T1000 (cell line): ENCODE results near the gene PRPF4.
"Not testable (repeated sequence)": the region's sequence is repeated elsewhere in the genome, so short reads cannot be mapped to it uniquely, and the experiment has no call there.

Source experiments
- DNase-seq: peaks from one replicate; lab custom pipeline; 2025; ENCODE audit warnings: mixed read lengths; lab: John Stamatoyannopoulos, UW

PRPF4 gene

DNA sequence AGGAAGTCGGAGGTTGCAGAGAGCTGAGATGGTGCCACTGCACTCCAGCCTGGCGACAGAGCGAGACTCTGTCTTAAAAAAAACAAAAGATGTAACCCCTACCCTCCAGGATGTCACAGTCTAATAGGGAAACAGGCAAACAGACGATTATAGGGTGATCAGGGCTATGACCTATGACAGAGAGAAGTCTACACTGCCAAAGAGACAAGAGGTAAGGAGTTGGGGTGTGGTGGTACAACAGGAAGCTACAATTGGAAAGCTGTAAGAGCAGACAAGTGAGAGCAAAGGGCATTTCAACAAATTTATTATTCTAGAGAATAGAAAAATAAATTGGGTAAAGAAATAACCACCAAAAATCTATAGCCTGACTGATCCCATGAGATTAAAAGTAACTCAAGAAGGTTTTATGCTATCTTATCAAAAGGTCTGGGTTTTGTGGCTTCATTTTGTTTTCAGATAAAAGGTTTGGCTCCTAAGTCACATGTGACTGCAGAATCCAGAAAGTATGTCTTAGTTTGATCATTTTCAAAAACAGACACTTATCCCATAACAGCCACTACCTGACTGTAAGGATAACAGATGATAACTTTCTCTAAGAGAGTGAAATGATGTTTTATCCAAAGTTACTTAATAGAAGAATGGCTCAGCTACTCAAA is 7.4 kb upstream of the PRPF4 start:
- DNase-seq = no peak

DNA sequence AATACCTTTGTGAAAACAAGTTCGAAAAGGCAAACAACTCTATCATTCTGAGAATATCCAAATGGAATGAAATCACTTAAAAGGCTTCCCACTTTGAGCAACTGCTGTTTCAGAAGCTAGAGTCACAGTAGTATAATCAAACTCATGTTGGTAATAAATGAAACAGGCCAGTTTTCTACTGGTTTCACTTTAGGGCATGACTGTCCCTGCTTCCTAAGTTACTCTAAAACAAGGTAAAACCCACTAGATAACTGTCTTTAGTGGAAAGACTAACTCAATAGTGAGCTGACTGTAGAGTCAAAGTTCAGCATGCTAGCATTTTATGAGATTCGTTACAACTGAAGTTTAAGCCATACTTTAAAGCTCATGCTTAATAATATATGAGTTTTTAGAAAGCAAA is 6.1 kb upstream of the PRPF4 start:
- DNase-seq = no peak

DNA sequence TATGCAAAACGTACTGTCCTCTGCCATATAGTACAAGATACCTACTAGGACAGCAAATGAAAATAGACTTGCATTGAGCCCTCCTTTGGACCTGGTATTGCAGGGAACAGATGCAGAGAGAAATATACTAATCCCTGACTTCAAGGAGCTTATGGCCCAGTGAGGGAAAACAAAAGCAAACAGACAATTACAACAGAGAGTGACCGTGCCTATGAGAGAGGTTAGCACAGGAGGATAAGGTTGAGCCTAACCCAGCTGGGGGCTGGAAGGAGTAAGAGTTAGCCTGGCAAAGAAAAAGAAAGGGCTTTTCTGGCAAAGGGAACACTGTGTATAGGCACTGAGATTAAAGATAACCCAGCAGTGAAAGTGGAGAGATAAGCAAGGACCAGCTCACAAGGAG is 5.6 kb upstream of the PRPF4 start:
- no peak for DNase-seq

DNA sequence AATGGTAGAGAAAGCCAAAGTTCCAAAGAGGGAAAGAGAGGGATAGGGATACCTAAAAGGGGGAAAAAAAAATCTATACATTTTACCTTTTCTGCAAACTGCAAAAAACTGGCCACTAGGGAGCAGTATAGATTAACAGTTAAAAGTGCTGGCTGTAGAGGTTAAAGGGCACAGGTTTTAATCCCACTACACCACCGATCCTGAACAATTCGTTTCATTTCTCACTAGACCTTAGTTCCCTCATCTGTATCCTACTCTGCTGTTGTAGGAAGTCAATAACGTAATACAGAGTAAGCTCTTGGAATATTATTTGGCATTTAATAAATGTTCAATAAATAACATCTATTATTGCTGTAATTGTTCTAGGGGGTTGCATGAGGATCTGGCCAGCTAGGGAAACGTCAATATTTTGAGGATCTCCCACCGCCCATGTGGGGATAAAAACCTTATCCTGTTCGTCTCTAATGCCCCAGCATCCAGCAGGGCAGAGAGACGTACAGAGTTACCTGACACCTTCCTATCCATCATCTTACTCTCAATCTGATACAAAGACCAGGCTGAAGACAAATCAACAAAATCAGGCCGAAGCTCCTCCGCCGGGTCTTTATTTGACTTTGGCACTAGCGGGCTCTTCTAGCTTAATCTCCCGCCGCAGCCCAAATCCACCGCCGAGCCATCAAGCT is 843 bp upstream of the PRPF4 start:
- DNase-seq = no peak

DNA sequence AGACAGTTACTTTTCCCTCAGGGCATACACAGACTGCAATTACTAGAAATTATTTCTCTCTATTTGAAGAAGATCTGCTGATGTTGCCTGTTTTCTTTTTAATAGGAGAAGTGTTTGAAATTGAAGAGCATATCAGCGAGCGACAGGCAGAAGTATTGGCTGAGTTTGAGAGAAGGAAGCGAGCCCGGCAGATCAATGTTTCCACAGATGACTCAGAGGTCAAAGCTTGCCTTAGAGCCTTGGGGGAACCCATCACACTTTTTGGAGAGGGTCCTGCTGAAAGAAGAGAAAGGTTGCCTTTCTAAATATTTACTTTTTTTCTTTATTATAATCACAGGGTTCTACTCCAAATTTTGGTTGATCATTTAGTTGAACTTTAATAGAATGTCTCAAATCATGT is 3.4 kb downstream of the PRPF4 start:
- DNase-seq = no peak

DNA sequence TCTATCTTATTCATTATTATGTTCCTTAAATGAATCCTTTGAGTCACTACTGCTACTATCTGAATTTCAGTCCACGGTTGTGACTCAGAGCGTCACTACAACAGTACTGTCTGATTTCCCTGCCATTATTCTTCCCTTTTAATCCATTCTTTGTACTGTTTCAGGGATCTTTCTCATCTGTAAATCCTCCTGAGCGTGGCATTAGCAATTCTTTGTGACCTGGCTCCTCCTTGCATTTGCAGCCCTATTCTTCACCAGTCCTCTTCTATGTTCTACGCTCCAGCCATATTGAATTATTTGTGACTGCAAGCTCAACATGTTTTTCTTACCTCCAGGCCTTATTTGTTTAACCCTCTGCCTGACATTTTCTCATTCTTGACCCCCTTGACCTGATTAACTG is 5.9 kb downstream of the PRPF4 start:
- DNase-seq = no peak

DNA sequence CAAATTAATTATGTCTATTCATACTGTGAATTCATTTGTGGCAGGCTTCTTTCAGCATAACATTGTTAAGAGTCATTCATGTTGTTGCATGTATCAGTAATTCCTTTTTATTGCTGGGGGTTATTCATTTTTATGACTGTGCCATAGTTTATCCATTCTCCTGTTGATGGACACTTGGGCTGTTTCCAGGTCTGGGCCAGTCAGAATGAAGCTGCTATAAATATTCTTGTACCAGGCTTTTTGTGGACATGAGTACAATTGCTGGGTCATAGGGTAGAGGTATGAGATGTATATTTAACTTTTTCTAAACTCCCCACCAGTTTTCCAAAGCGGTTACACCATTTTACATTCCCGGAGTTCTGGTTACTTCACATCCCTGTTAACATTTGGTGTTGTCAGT is 13.6 kb downstream of the PRPF4 start:
- DNase-seq = no peak

DNA sequence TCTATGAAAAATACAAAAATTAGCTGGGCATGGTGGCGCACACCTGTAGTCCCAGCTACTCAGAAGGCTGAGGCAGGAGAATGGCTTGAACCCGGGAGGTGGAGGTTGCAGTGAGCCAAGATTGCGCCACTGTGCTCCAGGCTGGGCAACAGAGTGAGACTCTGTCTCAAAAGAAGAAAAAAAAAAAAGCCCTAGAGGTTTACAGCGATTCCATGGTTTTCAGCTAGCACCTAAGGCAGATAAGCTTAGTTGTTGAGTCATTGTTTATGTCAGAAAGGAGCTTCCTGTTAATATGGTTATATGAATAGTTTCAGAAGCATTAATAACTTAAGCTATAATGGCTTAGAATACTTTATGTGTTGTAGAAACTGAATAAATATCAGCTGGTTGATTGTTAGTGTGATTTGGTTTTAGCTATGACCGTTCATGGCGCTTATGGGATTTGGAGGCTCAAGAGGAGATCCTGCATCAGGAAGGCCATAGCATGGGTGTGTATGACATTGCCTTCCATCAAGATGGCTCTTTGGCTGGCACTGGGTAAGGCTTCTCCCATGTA is 14.7 kb downstream of the PRPF4 start:
- no peak for DNase-seq

DNA sequence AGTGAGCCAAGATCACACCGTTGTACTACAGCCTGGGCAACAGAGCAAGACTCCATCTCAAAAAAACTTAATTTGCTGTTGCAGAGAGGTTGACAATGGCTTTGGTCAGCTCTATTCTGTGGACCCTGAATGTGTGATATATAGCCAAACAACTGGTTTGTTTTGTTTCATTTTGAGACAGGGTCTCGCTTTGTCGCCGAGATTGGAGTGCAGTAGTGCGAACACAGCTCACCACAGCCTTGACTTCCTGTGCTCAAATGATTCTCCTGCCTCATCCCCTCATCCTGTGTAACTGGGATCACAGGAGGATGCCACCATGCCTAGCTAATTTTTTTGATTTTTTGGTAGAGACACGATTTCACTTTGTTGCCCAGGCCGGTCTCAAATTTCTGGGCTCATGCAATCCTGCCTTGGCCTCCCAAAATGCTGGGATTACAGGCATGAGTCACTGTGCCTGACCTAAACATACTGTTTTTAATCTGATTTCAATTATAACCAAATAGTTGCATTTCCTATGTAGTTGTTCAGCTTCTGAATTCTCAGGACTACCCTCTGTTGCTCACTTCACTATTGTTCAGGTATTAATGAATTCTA is 17.9 kb downstream of the PRPF4 start:
- DNase-seq = no peak

DNA sequence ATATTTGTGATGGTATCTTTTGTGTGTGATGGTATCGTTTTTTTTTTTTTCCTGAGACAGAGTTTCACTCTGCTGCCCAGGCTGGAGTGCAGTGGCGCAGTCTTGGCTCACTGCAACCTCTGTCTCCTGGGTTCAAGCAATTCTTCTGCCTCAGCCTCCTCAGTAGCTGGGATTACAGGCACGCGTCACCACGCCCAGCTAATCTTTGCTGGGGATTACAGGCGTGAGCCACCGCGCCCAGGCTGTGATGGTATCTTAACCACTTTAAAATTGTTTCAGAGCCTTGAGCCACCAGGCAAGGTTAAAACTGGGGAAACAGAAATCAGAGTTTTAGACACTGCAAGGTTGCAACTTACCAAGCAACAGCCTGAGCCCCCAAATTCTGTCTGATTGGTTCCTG is 20.8 kb downstream of the PRPF4 start:
- DNase-seq = not testable (repeated sequence)

DNA sequence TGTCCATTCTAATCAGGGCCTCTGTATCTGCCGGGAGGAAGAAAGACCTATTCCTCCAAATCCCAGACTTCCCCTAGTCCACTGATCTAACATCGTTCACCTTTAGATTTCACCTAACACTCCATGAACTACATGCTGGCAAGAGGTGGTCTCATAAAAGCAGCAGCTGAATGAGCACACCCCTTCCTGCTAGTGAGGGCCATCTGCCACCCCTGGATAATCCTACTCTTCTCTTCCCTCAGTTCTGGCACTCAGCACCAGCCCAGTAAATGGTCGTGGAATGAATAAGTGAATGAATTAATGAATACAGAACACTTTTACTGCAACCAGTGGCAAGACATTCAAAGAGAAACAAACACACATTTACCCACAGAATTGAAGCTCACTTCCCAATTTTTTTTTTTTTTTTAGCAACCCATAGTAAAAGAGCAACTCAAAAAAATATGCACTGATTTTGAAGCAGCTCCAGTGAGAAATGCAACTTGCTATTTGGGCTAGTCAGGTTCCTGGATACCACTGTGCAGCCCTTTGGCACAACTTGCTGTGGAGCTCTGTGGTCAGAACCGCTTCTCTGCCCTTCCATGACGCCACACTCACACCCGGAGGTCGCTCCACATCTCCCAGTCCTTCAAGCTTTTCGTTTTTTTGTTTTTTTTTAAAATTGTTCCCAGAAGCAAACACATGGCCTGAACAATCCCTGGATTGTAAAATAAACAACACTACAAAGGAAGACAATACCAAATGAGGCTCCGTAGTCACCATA is 21.5 kb downstream of the PRPF4 start:
- no peak for DNase-seq

DNA sequence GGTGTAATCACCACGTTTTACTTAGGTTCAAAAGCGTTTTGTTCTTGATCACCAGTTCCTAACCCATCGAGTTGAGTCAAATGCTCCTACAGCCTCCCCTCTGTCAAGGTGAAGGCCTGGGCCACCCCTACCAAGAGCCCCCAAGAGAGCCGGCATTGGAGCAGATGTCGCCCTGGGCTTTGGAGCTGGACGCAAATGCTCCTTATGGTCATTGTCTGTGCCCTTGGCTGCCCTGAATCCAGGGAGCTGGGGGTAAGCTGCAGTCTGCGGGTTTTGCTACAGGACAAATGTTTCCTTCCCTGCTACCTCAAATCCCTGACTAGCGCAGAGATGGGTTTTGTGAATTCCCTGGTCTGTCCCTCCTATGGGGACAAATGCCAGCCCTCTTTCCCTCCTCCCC is 22.9 kb downstream of the PRPF4 start:
- DNase-seq = no peak

DNA sequence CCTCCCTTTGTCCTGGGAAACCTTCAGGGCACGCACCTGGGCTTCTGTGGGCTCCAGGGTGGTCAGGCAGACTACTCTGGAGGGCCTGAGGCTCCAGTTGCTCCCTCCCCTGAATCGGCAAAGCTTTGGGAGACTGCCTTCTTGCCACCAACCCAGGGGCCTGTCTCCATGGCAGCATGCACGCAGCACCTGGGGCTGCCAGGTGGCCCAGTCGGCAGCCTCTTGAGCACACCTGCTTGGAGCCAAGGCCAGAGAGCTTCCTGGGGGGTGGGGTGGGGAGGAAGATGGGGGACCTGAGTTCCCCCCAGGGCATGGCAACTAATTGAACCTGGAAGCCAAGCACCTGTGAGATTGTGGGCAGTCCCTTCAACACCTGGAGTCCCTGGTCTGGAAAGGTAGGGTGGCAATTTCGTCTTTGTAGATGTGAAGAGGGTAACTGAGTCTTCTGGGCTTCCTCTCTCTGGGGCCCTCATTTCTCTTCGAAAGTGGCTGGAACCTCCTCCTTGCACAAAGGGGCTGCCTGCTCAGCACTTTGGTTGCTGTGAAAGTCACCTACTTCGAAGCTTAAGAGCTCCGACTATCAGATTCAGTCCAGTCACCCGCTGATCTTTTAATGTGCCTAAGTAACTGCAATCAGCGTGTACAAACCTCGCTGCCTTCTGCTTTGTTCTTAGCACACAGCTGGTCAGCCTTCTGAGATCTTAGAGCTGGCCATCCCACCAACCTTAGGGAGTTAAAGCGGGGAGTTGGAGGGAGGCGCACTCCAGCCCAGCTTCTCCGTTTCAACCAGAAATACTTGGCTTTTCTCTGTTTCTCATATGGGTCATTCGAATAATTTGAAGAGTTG is 23.7 kb downstream of the PRPF4 start:
- no peak for DNase-seq

DNA sequence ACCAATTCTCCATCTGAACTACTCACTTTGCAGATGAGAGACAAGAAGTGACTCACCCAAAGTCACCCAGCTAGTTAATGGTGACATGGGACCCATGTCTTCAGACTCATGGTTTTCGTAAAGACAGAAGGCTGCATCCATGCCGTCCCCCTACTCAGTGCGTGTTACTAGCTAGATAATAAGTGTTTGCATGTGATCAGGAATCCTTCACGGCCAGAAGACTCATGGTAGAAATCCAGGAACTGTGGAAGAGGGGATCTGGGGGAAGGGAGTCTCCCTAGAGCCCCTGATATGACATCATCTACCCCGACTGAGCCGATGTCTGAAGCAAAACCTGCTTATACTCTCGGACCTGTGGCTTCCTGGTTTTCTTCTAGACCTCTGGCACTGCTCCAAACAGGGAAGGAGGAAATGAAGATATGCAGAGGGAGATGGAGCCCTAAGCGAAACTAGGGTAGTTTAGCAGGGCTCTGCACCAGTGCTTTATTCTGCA is 24.4 kb downstream of the PRPF4 start:
- no peak for DNase-seq

DNA sequence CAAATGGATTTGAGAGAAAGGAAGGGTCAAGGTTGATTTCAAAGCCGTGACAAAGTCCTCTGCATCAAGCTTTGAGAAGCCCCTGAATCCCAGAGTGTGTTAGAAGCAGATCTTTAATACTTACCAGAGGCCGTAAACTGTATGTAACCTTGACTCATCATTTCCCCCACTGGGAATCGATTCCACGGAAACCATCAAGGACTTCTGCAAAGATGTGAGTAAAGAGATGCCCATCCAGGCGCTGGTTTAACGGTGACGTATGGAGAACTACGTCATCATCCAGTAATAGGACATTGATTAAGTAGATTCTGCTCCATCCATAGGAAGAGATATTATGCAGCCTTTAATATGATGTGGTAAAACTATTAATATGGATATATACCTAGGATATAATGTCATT is 26.1 kb downstream of the PRPF4 start:
- DNase-seq = no peak

DNA sequence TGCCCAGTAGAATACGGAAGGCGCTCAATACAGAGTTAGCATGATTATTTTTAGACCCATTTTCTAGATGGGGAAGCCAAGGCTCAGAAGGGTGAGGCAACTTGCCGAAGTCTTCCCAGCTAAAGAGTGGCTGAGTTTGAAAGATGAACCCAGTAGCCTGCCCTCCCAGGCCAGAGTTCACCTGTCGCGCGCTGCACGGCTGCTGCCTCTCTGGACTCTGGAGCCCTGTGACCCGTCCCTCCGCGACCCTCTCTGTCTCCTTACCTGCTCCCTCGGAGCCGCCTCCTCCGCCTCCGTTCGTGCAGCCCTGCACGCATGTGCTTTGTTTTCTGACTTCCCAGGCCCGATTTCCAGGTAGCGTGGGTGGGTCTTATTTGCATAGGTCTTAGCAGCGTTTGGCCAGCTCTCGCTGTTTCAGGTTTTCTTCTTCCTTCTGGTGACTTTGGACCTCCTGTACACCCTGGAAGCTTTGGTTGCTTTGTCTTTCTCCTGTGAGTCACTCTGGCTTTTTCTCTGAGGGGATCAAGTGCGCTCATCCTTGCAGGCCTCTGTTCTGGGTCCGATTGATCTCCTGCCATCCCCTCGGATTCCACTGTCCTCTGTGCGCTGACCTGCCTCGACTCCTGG is 27.4 kb downstream of the PRPF4 start, which contains the start of gene RNF183:
RNF183 (minus strand) TSS at position 585 of the 627 bp plus-strand sequence. CDS start 5,192 bp downstream, outside the sequence.
- no peak for DNase-seq

DNA sequence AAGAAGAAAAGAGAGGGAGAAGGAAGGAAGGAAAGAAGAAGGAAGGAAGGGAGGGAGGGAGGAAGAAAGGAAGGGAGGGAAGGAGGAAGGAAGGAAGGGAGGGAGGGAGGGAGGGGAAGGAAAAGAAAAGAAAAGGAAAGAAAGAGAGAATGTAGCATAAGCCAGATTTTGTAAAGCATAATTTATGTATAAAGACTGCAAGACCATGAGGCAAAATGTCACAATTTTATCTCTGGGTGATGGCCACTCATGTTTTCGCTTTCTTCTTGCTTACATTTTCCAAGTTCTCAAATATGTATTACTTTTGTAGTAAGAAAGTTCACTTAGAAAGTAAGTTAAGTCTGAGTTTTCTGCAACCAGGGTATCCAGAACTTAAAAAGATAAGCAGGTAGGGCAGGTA is 31.1 kb downstream of the PRPF4 start:
- no peak for DNase-seq

DNA sequence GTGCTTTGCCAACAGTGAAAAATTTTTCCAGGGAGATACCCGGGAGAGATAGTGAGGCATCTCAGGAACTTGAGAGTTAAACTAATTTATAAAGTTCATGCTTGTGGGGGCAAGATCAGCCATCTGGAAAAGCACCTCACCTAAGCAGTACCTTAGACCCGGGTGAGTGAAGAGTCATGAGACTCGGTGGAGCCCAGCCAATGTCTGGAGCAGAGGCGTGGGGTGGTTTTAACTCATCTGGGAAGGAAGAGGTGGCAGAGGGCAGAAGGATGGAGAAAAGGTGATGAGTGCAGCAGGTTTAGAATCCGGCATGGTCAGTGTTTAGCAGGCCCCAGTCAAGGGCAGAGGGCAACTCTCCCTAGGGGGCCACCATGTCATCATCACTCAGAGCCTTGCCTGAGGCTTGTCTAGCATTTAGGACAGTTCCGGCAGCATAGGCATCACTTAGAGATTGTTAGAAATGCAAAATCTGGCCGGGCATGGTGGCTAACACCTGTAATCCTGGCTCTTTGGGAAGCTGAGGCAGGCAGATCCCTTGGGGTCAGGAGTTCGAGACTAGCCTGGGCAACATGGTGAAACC is 32.0 kb downstream of the PRPF4 start:
- DNase-seq = no peak

DNA sequence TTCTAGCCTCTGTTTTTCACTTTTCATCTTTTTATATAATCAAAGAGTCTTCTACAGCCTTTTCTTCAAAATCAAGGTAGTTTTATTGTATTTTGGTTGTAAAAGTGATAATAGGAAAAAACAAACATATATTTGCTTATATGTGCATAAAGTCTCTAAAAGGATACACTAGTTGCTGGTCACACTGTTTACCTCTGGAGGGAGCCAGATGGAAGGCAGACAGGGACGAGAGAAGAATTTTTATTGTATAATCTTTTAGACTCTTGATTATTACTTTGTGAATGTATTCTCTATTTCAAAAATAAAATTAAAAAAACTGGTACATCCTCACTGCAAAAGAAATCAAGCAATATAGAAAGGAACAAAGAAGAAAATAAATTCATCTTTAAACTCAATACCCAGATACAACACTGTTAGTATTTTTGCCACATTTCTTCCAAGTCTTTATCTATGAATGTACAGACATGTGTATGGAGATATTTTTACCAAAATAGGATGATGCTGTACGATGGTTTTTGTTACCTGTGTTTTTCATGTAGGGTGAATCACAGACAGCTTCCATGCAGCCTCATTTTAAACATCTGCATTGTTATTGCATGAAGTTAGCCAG is 33.9 kb downstream of the PRPF4 start:
- DNase-seq = no peak

DNA sequence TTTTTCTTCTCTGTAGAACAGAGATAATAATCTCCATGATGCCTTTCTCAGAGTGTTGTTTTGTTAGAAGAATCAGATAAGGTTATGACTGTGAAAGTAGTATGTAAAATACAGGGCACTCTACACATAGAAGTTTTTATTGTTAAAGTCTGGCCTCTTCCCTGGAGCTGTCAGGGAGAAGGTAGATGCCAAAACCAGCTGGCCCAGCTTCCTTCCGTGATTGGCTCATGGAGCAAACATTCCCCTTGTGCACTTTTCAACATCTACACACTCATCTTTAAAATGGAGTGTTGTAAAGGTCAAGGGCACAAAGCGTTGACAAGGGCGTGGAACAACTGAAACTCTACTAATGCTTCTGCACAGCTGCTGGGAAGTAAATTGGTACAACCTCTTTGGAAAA is 35.1 kb downstream of the PRPF4 start:
- no peak for DNase-seq
